Lower leg skin (tissue), 4 donors: ENCODE measurements around the gene CDSN. TPM values are rescaled to one million over a fixed set of nuclear protein-coding genes. Genes with fewer than 3 reads are reported as not detected.

Experiments
- DNase-seq, 2 donors: peaks; one replicate each; pipeline ENCODE4 v3.0.0-alpha.2; 2019; ENCODE audit warnings: low spot score in 2 of 2
- H3K4me3 ChIP-seq: fragments of 200-600 bp; sonication (generic); 2 replicates; pipeline ENCODE4 v1.5.1; 2017; ENCODE audit warnings: mild to moderate bottlenecking, low read depth; ENCODE audit not compliant: poor library complexity, severe bottlenecking
- CTCF ChIP-seq, 3 donors: fragments of 450-650 bp; IDR thresholded peaks; one replicate each; pipeline ENCODE4 v1.5.1; 2016; ENCODE audit warnings: antibody characterized with exemption in 3 of 3, mild to moderate bottlenecking in 3 of 3, moderate library complexity in 2 of 3
- POLR2A ChIP-seq, 2 donors: fragments of 450-650 bp; IDR thresholded peaks; one replicate each; pipeline ENCODE4 v1.6.1; 2016 to 2017; ENCODE audit warnings: antibody characterized with exemption in 2 of 2, mild to moderate bottlenecking in 1 of 2, moderate library complexity in 1 of 2
- WGBS, 2 donors: methylation state at CpG; one replicate each; pipeline ENCODE4 v1.1.5; 2018; 5-methylcytosine and 5-hydroxymethylcytosine counted together
- intact Hi-C: fragments of 100-400 bp; cut with DNase I; formaldehyde crosslinking; loops from one replicate; pipeline ENCODE4 v1.15.0; 2023; ENCODE audit warnings: low total_unique reads
- total RNA-seq, 4 donors: library from RNA; depleted of rRNA; stranded (reverse); fragments of >200 nt; gene quantifications; one replicate each; pipeline ENCODE4 v1.1.0, GENCODE V29; 2016

Gene CDSN
- total RNA-seq, 4 donors from 2014 or later: 480 to 1,164 (median 686) TPM

- intact Hi-C loops: no loop called here
- DNase-seq: no peak
- 4 to 6% methylated on average over 14 of the region's 14 CpGs for WGBS, 2 donors
- peak within 1 kb of the TSS; percentile 45 for H3K4me3 ChIP-seq
- TF ChIP-seq POLR2A (IDR thresholded peaks at IDR 0.05) (no peak), CTCF (IDR thresholded peaks at IDR 0.05) (no peak)
Measured at GRCh38 chr6:31157513-31158139, 37.4 kb upstream of the CDSN start, which contains the start of gene CCHCR1. Gene CCHCR1, minus strand, starts transcription at chr6:31157802. Its CDS starts 202 bp downstream, at chr6:31157600.

- WGBS, 2 donors: 92 to 95% methylated on average over 7 of the region's 7 CpGs
- no peak for DNase-seq
- intact Hi-C loops: no loop called here
- H3K4me3 ChIP-seq: no peak overlapping the region
- TF ChIP-seq CTCF (IDR thresholded peaks at IDR 0.05) (no peak), POLR2A (IDR thresholded peaks at IDR 0.05) (no peak)
Measured at GRCh38 chr6:31156641-31157040, 36.4 kb upstream of the CDSN start.

GRCh38 chr6:31154436-31154835, 34.2 kb upstream of the CDSN start:
- no peak overlapping the region for H3K4me3 ChIP-seq
- TF ChIP-seq POLR2A (IDR thresholded peaks at IDR 0.05) (no peak), CTCF (IDR thresholded peaks at IDR 0.05) (no peak)
- 91 to 95% methylated on average over 15 of the region's 15 CpGs for WGBS, 2 donors
- intact Hi-C loops: no loop called here
- DNase-seq: no peak

GRCh38 chr6:31152781-31153180, 32.5 kb upstream of the CDSN start:
- TF ChIP-seq POLR2A (IDR thresholded peaks at IDR 0.05) (no peak), CTCF (IDR thresholded peaks at IDR 0.05) (no peak)
- no peak for DNase-seq
- intact Hi-C loops: no loop called here
- no peak overlapping the region for H3K4me3 ChIP-seq
- 95% methylated on average over 7 of the region's 7 CpGs for WGBS, 2 donors

- H3K4me3 ChIP-seq: no peak overlapping the region
- DNase-seq: no peak
- no peak for TF ChIP-seq POLR2A (IDR thresholded peaks at IDR 0.05)
- no peak for TF ChIP-seq CTCF (IDR thresholded peaks at IDR 0.05)
- intact Hi-C loops: no loop called here
- WGBS, 2 donors: 86 to 89% methylated on average over 5 to 6 of the region's 6 CpGs
Measured at GRCh38 chr6:31149827-31150447, 29.7 kb upstream of the CDSN start.
